ENCODE data around the gene CAMK2A. TPM values are rescaled to one million over a fixed set of nuclear protein-coding genes. Genes with fewer than 3 reads are reported as not detected.
"Not testable (repeated sequence)": the region's sequence is repeated elsewhere in the genome, so short reads cannot be mapped to it uniquely, and the experiment has no call there.

CAMK2A gene
- total RNA-seq, 1 donor from 2014 or later = not detected

DNA sequence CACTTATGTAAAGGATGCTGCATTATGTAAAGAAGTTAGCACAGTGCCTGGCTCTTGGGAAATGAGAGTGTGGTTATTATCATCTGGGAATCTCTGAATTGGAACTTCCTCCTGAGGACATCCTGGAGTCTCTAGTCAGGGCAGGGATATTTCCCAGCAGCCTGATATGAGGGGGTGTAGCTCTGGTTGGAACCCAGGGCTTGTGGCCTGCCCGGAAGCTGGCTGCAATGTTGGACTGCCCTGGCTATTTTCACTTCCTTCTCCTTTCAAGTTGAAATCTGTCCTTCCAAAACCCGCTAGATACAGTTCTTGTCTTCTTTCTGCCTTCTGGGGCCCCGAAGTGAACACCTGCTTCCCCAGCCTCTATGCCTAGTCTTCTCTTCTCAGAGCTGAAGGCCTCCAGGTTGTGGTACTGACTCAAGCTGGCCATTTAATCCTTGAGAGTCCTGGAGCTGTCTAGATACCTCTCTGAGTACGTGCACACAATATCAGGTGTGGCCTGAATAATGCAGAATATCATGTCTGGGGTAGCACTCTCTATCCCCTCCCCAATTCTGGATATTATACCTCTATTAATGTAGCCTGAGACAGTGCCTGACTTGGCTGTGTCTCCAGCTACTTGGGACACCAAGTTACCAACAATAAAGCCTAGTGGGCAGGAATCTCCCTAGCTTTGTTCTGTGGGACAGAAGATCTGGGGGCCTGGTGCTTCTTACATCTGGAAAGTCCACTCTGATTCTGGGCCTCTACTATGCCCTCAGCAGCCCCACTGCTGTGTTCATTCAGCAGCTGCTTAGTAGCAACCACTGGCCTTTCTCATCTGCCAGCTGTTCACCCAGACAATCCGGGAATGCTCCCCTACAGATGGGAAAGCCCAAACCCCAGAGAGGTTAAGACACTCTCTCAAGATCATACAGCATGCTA, 54.7 kb downstream of the CAMK2A start:
- TF ChIP-seq, protein P1, sequence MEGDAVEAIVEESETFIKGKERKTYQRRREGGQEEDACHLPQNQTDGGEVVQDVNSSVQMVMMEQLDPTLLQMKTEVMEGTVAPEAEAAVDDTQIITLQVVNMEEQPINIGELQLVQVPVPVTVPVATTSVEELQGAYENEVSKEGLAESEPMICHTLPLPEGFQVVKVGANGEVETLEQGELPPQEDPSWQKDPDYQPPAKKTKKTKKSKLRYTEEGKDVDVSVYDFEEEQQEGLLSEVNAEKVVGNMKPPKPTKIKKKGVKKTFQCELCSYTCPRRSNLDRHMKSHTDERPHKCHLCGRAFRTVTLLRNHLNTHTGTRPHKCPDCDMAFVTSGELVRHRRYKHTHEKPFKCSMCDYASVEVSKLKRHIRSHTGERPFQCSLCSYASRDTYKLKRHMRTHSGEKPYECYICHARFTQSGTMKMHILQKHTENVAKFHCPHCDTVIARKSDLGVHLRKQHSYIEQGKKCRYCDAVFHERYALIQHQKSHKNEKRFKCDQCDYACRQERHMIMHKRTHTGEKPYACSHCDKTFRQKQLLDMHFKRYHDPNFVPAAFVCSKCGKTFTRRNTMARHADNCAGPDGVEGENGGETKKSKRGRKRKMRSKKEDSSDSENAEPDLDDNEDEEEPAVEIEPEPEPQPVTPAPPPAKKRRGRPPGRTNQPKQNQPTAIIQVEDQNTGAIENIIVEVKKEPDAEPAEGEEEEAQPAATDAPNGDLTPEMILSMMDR (conservative IDR thresholded peaks at IDR 0.05; ENCODE audit: low read depth, low read length) = no peak
- H3K4me3 ChIP-seq (ENCODE audit: low read depth, low read length) = no peak overlapping the region
- no peak for DNase-seq (ENCODE audit: low read depth)

DNA sequence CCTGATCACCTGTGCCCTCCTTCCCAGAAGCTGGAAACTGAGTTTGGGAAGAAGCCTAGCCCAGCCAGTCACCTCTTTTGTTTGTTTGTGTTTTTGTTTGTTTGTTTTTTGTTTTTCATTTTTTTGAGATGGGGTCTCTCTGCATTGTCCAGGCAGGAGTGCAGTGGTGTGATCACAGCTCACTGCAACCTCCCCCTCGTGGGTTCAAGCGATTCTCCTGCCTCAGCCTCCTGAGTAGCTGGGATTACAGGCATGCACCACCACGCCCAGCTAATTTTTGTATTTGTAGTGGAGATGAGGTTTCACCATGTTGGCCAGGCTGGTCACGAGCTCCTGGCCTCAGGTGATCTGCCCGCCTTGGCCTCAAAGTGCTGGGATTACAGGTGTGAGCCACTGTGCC, 55.9 kb downstream of the CAMK2A start:
- not testable (repeated sequence) for H3K4me3 ChIP-seq (ENCODE audit: low read depth, low read length); DNase-seq (ENCODE audit: low read depth)

DNA sequence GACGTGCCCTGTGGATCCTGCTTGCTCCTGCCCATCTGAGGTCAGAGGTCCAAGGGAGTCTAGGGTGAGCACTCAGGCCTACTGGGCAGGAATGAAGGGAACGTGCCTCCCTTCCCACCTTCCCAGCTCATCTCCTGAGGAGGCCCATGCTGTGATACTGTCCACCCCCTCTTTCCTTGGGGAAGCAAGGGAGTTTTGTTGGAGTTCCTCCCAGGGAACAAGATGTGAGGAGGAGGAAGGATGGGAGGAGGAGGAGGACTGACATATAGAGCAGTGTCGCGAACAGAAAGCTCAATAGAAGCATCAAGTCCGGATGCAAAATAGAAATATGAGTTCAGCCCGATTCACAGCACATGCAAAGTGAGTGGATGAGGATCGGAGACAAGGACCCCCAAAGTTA, 58.7 kb downstream of the CAMK2A start:
- TF ChIP-seq, protein P1 (conservative IDR thresholded peaks at IDR 0.05; ENCODE audit: low read depth, low read length) = no peak
- no peak for DNase-seq (ENCODE audit: low read depth)
- H3K4me3 ChIP-seq (ENCODE audit: low read depth, low read length) = no peak overlapping the region

DNA sequence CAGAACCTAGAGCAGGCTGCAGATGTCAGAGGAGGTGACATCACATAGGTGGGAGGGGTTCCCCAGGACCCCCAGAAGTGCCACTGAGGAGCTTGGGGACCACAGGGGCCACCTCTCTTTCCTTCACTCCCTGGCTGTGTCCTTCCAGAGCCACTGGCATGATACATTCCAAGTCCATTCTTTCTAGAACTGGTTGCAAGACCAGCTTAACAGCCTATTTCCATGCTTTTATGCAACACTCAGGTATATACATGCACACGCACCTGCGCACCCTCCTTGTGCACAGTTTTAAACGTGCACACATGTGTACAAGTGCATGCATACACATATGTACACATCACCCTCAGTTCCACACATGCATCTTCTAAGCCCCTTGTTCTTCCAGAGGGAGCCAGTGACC, 60.0 kb downstream of the CAMK2A start:
- no peak for DNase-seq (ENCODE audit: low read depth)
- TF ChIP-seq, protein P1 (conservative IDR thresholded peaks at IDR 0.05; ENCODE audit: low read depth, low read length) = no peak
- H3K4me3 ChIP-seq (ENCODE audit: low read depth, low read length) = no peak overlapping the region

DNA sequence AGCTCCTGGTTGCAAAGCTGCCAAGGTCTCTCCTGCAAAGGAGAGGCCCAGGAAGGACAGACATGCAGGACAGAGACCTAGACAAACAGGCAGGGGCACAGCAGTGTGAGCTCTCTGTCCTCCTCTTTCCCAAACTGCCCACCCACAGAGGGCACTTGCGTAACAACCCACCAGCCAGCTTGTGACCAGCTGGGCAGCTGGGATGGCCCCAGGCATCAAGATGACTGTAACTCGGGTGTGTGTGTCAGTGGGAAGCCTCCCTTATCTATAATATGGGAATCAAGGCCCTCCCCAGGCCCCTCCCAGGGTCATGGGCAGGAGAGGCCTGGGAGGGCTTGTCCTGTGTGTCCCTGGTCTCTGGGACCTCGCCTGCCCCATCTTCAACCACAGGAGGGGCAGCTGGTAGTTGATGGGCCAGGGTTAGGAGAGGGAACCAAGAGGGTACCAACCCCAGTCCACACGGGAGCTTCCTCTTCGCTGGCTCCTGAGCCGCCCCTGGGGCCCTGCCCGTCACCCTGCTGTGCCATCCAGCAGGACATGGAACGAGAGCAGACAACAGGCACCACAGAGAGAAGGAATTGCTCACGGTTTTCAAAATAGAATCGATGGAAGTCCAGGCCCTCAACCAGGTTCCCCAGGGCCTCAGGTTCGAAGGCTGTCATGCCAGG, 61.8 kb downstream of the CAMK2A start:
- no peak overlapping the region for H3K4me3 ChIP-seq (ENCODE audit: low read depth, low read length)
- DNase-seq (ENCODE audit: low read depth) = no peak
- TF ChIP-seq, protein P1 (conservative IDR thresholded peaks at IDR 0.05; ENCODE audit: low read depth, low read length) = no peak

DNA sequence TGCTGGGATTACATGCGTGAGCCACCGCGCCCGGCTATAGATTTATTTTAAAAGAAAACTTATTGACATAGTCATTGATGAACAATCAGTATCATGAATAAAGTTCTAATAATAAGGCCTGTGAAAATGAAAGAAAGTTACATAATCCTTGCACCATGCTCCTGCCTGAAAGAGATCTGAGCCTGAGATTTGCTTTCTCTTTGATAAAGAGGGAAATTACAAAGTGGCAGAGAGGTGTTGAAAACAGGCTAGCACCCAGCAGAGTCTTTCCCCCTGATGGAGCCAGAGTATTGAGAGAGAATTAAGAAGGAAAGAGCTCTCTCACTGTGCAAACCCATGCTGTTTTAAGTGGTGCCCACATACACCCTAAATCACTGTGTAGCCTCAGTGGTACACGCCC, 62.5 kb downstream of the CAMK2A start:
- no peak overlapping the region for H3K4me3 ChIP-seq (ENCODE audit: low read depth, low read length)
- no peak for DNase-seq (ENCODE audit: low read depth)
- TF ChIP-seq, protein P1 (conservative IDR thresholded peaks at IDR 0.05; ENCODE audit: low read depth, low read length) = no peak

DNA sequence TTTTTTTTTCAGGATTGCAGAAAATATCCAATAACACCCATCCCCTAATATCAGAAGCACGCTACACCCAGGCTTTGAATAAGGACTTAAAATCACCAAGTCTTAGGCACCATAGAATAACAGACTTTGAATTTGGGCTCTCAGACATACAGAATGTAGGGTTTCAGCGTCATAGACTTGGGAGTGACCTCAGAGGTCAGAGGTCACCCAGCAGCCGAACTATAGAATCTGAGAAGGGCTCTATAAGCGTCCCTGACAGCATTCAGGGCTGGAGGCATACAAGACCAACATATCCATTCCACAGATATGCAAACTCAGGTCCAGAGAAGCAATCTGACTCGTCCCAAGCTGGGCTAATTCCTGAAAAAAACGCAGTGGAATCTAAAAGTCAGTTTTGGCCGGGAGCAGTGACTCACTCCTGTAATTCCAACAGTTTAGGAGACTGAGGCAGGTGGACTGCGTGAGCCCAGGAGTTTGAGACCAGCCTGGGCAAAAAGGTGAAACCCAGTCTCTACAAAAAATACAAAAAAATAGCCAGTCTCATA, 65.0 kb downstream of the CAMK2A start:
- H3K4me3 ChIP-seq (ENCODE audit: low read depth, low read length) = no peak overlapping the region
- DNase-seq (ENCODE audit: low read depth) = no peak
- TF ChIP-seq, protein P1 (conservative IDR thresholded peaks at IDR 0.05; ENCODE audit: low read depth, low read length) = no peak

All from epithelial cell of proximal tubule (primary cell).